ENCODE results near the gene MOGAT2. TPM values are rescaled to one million over a fixed set of nuclear protein-coding genes. Genes with fewer than 3 reads are reported as not detected.

Gene MOGAT2
- total and polyA plus RNA-seq, 4 experiments from 2014 or later: not detected

- no peak overlapping the region for H3K4me3 ChIP-seq (ENCODE audit: low read length in 2 of 2)
- H3K9me3 ChIP-seq (ENCODE audit: control insufficient read depth in 1 of 2, low read length in 2 of 2): no peaks in the 10 kb centered on the region
- Mint-ChIP-seq H3K4me1 (no peaks in the 10 kb centered on the region), H3K4me3 (no peak overlapping the region), H3K9me3 (no peaks in the 10 kb centered on the region), H3K27me3 (peaks cover 0 to 1% of the 10 kb centered on the region in 2 donors), H3K36me3 (no peaks in the 10 kb centered on the region), H3K27ac (no peak overlapping the region)
- H3K4me1 ChIP-seq (ENCODE audit: insufficient read depth, low read length): no peaks in the 10 kb centered on the region
- ChIA-PET POLR2A (ENCODE audit: partially characterized antibody) (no interaction called here), CTCF (ENCODE audit: partially characterized antibody) (interaction anchor here (3.2 kb wide), 1 partner anchor 147 kb away, joined by 23 read pairs; no protein-coding TSS in a partner anchor)
- no peaks in the 10 kb centered on the region for H3K36me3 ChIP-seq (ENCODE audit: insufficient read depth, low read length)
- H3K27ac ChIP-seq (ENCODE audit: low read depth, low read length): no peak overlapping the region
- H3K27me3 ChIP-seq (ENCODE audit: insufficient read depth, low read length): no peaks in the 10 kb centered on the region
- DNase-seq: no peak
- intact Hi-C loops (cut with micrococcal nuclease): no loop called here
Measured at GRCh38 chr11:75720639-75721038, 3.0 kb downstream of the MOGAT2 start.

- intact Hi-C loops (cut with micrococcal nuclease): no loop called here
- CTCF ChIA-PET (ENCODE audit: partially characterized antibody): interaction anchor here (0.6 to 3.2 kb wide), 9 partner anchors 16 to 596 kb away, joined by 3 to 23 read pairs (median 3); partner anchors contain the start of gene DGAT2
- Mint-ChIP-seq H3K27ac (peak overlapping the region in 1 of 7 donors; percentile 60), H3K27me3 (no peaks in the 10 kb centered on the region), H3K36me3 (no peaks in the 10 kb centered on the region), H3K9me3 (no peaks in the 10 kb centered on the region), H3K4me3 (no peak overlapping the region), H3K4me1 (no peaks in the 10 kb centered on the region)
- POLR2A ChIA-PET (ENCODE audit: partially characterized antibody): no interaction called here
- H3K4me1 ChIP-seq (ENCODE audit: insufficient read depth, low read length): no peaks in the 10 kb centered on the region
- H3K4me3 ChIP-seq (ENCODE audit: low read length in 2 of 2): no peak overlapping the region
- no peaks in the 10 kb centered on the region for H3K36me3 ChIP-seq (ENCODE audit: insufficient read depth, low read length)
- H3K27me3 ChIP-seq (ENCODE audit: insufficient read depth, low read length): no peaks in the 10 kb centered on the region
- DNase-seq: no peak
- no peak overlapping the region for H3K27ac ChIP-seq (ENCODE audit: low read depth, low read length)
- H3K9me3 ChIP-seq (ENCODE audit: control insufficient read depth in 1 of 2, low read length in 2 of 2): no peaks in the 10 kb centered on the region
Measured at GRCh38 chr11:75721852-75722668, 4.4 kb downstream of the MOGAT2 start.

- no peak overlapping the region for H3K4me3 ChIP-seq (ENCODE audit: low read length in 2 of 2)
- H3K36me3 Mint-ChIP-seq: no peaks in the 10 kb centered on the region
- H3K9me3 ChIP-seq (ENCODE audit: control insufficient read depth in 1 of 2, low read length in 2 of 2): no peaks in the 10 kb centered on the region
- no peaks in the 10 kb centered on the region for H3K27me3 ChIP-seq (ENCODE audit: insufficient read depth, low read length)
- no peaks in the 10 kb centered on the region for H3K27me3 Mint-ChIP-seq
- intact Hi-C loops (cut with micrococcal nuclease): loop anchor here (1.0 kb wide), 2 partner anchors 46 to 145 kb away; partner anchors contain the start of gene DGAT2
- no peak overlapping the region for H3K27ac ChIP-seq (ENCODE audit: low read depth, low read length)
- H3K4me3 Mint-ChIP-seq: no peak overlapping the region
- CTCF ChIA-PET (ENCODE audit: partially characterized antibody): interaction anchor here (1.0 to 3.2 kb wide), 8 partner anchors 8 to 486 kb away, joined by 3 to 23 read pairs (median 3); partner anchors contain the start of gene DGAT2
- H3K27ac Mint-ChIP-seq: no peak overlapping the region
- no peaks in the 10 kb centered on the region for H3K9me3 Mint-ChIP-seq
- no peaks in the 10 kb centered on the region for H3K4me1 ChIP-seq (ENCODE audit: insufficient read depth, low read length)
- no peaks in the 10 kb centered on the region for H3K36me3 ChIP-seq (ENCODE audit: insufficient read depth, low read length)
- no peak for DNase-seq
- POLR2A ChIA-PET (ENCODE audit: partially characterized antibody): no interaction called here
- no peaks in the 10 kb centered on the region for H3K4me1 Mint-ChIP-seq
Measured at GRCh38 chr11:75722669-75723042, 5.0 kb downstream of the MOGAT2 start.

GRCh38 chr11:75725547-75726320, 8.1 kb downstream of the MOGAT2 start:
- Mint-ChIP-seq H3K27me3 (no peaks in the 10 kb centered on the region), H3K4me1 (no peaks in the 10 kb centered on the region), H3K36me3 (no peaks in the 10 kb centered on the region), H3K27ac (no peak overlapping the region), H3K4me3 (no peak overlapping the region), H3K9me3 (no peaks in the 10 kb centered on the region)
- Histone ChIP-seq H3K27ac (ENCODE audit: low read depth, low read length) (no peak overlapping the region), H3K36me3 (ENCODE audit: insufficient read depth, low read length) (no peaks in the 10 kb centered on the region), H3K4me1 (ENCODE audit: insufficient read depth, low read length) (no peaks in the 10 kb centered on the region), H3K9me3 (ENCODE audit: control insufficient read depth in 1 of 2, low read length in 2 of 2) (no peaks in the 10 kb centered on the region), H3K27me3 (ENCODE audit: insufficient read depth, low read length) (no peaks in the 10 kb centered on the region), H3K4me3 (ENCODE audit: low read length in 2 of 2) (no peak overlapping the region)
- intact Hi-C loops (cut with micrococcal nuclease): no loop called here
- CTCF ChIA-PET (ENCODE audit: partially characterized antibody): interaction anchor here (1.8 kb wide), 1 partner anchor 38 kb away, joined by 4 read pairs; no protein-coding TSS in a partner anchor
- no peak for DNase-seq
- POLR2A ChIA-PET (ENCODE audit: partially characterized antibody): no interaction called here

GRCh38 chr11:75728992-75729391, 11.4 kb downstream of the MOGAT2 start:
- POLR2A ChIA-PET (ENCODE audit: partially characterized antibody): no interaction called here
- Mint-ChIP-seq H3K9me3 (no peaks in the 10 kb centered on the region), H3K4me1 (no peaks in the 10 kb centered on the region), H3K4me3 (no peak overlapping the region), H3K36me3 (no peaks in the 10 kb centered on the region), H3K27me3 (peaks cover 0 to 2% of the 10 kb centered on the region in 2 donors), H3K27ac (no peak overlapping the region)
- Histone ChIP-seq H3K4me3 (ENCODE audit: low read length in 2 of 2) (no peak overlapping the region), H3K27me3 (ENCODE audit: insufficient read depth, low read length) (no peaks in the 10 kb centered on the region), H3K36me3 (ENCODE audit: insufficient read depth, low read length) (no peaks in the 10 kb centered on the region), H3K27ac (ENCODE audit: low read depth, low read length) (no peak overlapping the region), H3K4me1 (ENCODE audit: insufficient read depth, low read length) (no peaks in the 10 kb centered on the region), H3K9me3 (ENCODE audit: control insufficient read depth in 1 of 2, low read length in 2 of 2) (no peaks in the 10 kb centered on the region)
- intact Hi-C loops (cut with micrococcal nuclease): no loop called here
- CTCF ChIA-PET (ENCODE audit: partially characterized antibody): interaction anchor here (1.5 kb wide), 1 partner anchor 74 kb away, joined by 4 read pairs; no protein-coding TSS in a partner anchor
- DNase-seq: no peak

- Mint-ChIP-seq H3K27me3 (peaks cover 2 to 5% of the 10 kb centered on the region in 2 donors), H3K4me1 (no peaks in the 10 kb centered on the region), H3K27ac (no peak overlapping the region), H3K9me3 (no peaks in the 10 kb centered on the region), H3K36me3 (no peaks in the 10 kb centered on the region), H3K4me3 (no peak overlapping the region)
- H3K9me3 ChIP-seq (ENCODE audit: control insufficient read depth in 1 of 2, low read length in 2 of 2): no peaks in the 10 kb centered on the region
- no peaks in the 10 kb centered on the region for H3K4me1 ChIP-seq (ENCODE audit: insufficient read depth, low read length)
- intact Hi-C loops (cut with micrococcal nuclease): no loop called here
- H3K27ac ChIP-seq (ENCODE audit: low read depth, low read length): no peak overlapping the region
- H3K4me3 ChIP-seq (ENCODE audit: low read length in 2 of 2): no peak overlapping the region
- ChIA-PET POLR2A (ENCODE audit: partially characterized antibody) (no interaction called here), CTCF (ENCODE audit: partially characterized antibody) (no interaction called here)
- no peak for DNase-seq
- no peaks in the 10 kb centered on the region for H3K36me3 ChIP-seq (ENCODE audit: insufficient read depth, low read length)
- no peaks in the 10 kb centered on the region for H3K27me3 ChIP-seq (ENCODE audit: insufficient read depth, low read length)
Measured at GRCh38 chr11:75731095-75731494, 13.5 kb downstream of the MOGAT2 start.

- Mint-ChIP-seq H3K27ac (no peak overlapping the region), H3K4me3 (no peak overlapping the region), H3K36me3 (no peaks in the 10 kb centered on the region), H3K4me1 (no peaks in the 10 kb centered on the region), H3K9me3 (no peaks in the 10 kb centered on the region), H3K27me3 (peaks cover 5% of the 10 kb centered on the region in 2 donors)
- Histone ChIP-seq H3K27me3 (ENCODE audit: insufficient read depth, low read length) (no peaks in the 10 kb centered on the region), H3K4me3 (ENCODE audit: low read length in 2 of 2) (no peak overlapping the region), H3K27ac (ENCODE audit: low read depth, low read length) (no peak overlapping the region), H3K9me3 (ENCODE audit: control insufficient read depth in 1 of 2, low read length in 2 of 2) (no peaks in the 10 kb centered on the region), H3K36me3 (ENCODE audit: insufficient read depth, low read length) (no peaks in the 10 kb centered on the region), H3K4me1 (ENCODE audit: insufficient read depth, low read length) (no peaks in the 10 kb centered on the region)
- intact Hi-C loops (cut with micrococcal nuclease): no loop called here
- no peak for DNase-seq
- CTCF ChIA-PET (ENCODE audit: partially characterized antibody): interaction anchor here (0.6 kb wide), 1 partner anchor 185 kb away, joined by 3 read pairs; no protein-coding TSS in a partner anchor
- POLR2A ChIA-PET (ENCODE audit: partially characterized antibody): no interaction called here
Measured at GRCh38 chr11:75733071-75733430, 15.4 kb downstream of the MOGAT2 start.

Data from CD4-positive, alpha-beta memory T cell (primary cell).